ENCODE data around the gene RPS15. TPM values are rescaled to one million over a fixed set of nuclear protein-coding genes. Genes with fewer than 3 reads are reported as not detected.

Gene RPS15
- total and polyA plus RNA-seq, 2 of the 13 experiments (the other 11 are each of a cell fraction or from before 2014, with no cell fraction given): 695 to 1,411 TPM

- Histone ChIP-seq H3K79me2 (ENCODE audit: insufficient read depth, low read length) (no peaks in the 10 kb centered on the region), H3K4me1 (ENCODE audit: insufficient read depth, low read length) (peaks cover 25% of the 10 kb centered on the region), H3K36me3 (replicated peaks in 1 of 2; ENCODE audit: control insufficient read depth in 1 of 2, insufficient read depth in 2 of 2, low read length in 2 of 2) (no peaks in the 10 kb centered on the region; a peak in 1 of 5 replicates), H3K27me3 (ENCODE audit: control insufficient read depth in 1 of 2, insufficient read depth in 2 of 2, low read length in 2 of 2) (no peaks in the 10 kb centered on the region), H3K9me3 (ENCODE audit: low read length) (no peaks in the 10 kb centered on the region), H2AFZ (ENCODE audit: low read length) (no peak overlapping the region), H4K20me1 (ENCODE audit: insufficient read depth, low read length) (peaks cover 12% of the 10 kb centered on the region), H3K27ac (ENCODE audit: extremely low read length, insufficient read depth, low read length) (no peak overlapping the region), H3K4me3 (replicated peaks in 1 of 3; ENCODE audit: insufficient read depth in 1 of 3, low read depth in 2 of 3, low read length in 3 of 3) (peak overlapping the region; percentile 45 to 69 (median 55); a peak in 4 of 6 replicates), H3K9ac (ENCODE audit: insufficient read depth, low read depth, low read length) (peak overlapping the region; percentile 43; the same call in 1 of the 2 replicates), H3K4me2 (ENCODE audit: low read depth, low read length) (peak overlapping the region; percentile 76)
- ATAC-seq (peak; percentile 28), DNase-seq (ENCODE audit: low spot score) (no peak), FAIRE-seq (no peak)
- BruUV-seq (replicated peaks): no TSS peak
- in situ Hi-C loops (cut with HindIII; ENCODE audit: extremely low pct_ligation_motif_present, low pct_unique_long_range_greater_than_20kb): no loop called here
- WGBS (ENCODE audit: low lambda C conversion rate): no CpG with 5 or more reads among the region's 117 CpGs
- ChIA-PET POLR2A (interaction anchor here (0.7 to 3.6 kb wide), 5 partner anchors 14 to 201 kb away, joined by 3 to 19 read pairs (median 3); partner anchors contain the start of genes CIRBP, PCSK4 and REEP6), CTCF (ENCODE audit: low intra/inter-chr PET ratio, low total read pairs) (no interaction called here)
- intact Hi-C loops (cut with micrococcal nuclease; ENCODE audit: unreplicated experiment): no loop called here
- TF ChIP-seq SAFB2 (CRISPR knock-in tag; IDR thresholded peaks at IDR 0.05; ENCODE audit: borderline replicate concordance, low read depth): no peak
- TF ChIP-seq FOSL1 (CRISPR knock-in tag; IDR thresholded peaks at IDR 0.05; ENCODE audit: borderline replicate concordance): no peak
- no peak for TF ChIP-seq MAZ (IDR thresholded peaks at IDR 0.05; ENCODE audit: borderline replicate concordance, low read depth, low read length)
- peak; percentile 57; the same call in 1 of the 2 replicates for TF ChIP-seq MAZ (CRISPR knock-in tag; IDR thresholded peaks at IDR 0.05; ENCODE audit: low read depth)
- TF ChIP-seq SAP130 (CRISPR knock-in tag; IDR thresholded peaks at IDR 0.05; ENCODE audit: low read depth): peak; percentile 22; the same call in 1 of the 2 replicates
- no peak for TF ChIP-seq PHB2 (IDR thresholded peaks at IDR 0.05; ENCODE audit: partially characterized antibody)
- TF ChIP-seq RELA (CRISPR knock-in tag; IDR thresholded peaks at IDR 0.05): no peak
- TF ChIP-seq RBFOX2 (IDR thresholded peaks at IDR 0.05; ENCODE audit: low read depth, low read length): no peak
- peak; percentile 54; the same call in 1 of the 2 replicates for TF ChIP-seq ZNF607 (CRISPR knock-in tag; IDR thresholded peaks at IDR 0.05; ENCODE audit: borderline replicate concordance)
- TF ChIP-seq ZNF784 (CRISPR knock-in tag; IDR thresholded peaks at IDR 0.05; ENCODE audit: borderline replicate concordance): no peak
- peak; percentile 77 for TF ChIP-seq ZBTB14 (CRISPR knock-in tag; IDR thresholded peaks at IDR 0.05)
- TF ChIP-seq ZNF414 (CRISPR knock-in tag; IDR thresholded peaks at IDR 0.05): 0 out of 2 replicates have a peak, but pooled peaks have one; percentile 10
- TF ChIP-seq ZNF777 (CRISPR knock-in tag; IDR thresholded peaks at IDR 0.05): peak; percentile 92
- peak; percentile 35; the same call in 1 of the 2 replicates for TF ChIP-seq ZBTB7B (CRISPR knock-in tag; IDR thresholded peaks at IDR 0.05)
- no peak for TF ChIP-seq ARHGAP35 (CRISPR knock-in tag; IDR thresholded peaks at IDR 0.05; ENCODE audit: borderline replicate concordance)
- TF ChIP-seq ZNF225 (CRISPR knock-in tag; IDR thresholded peaks at IDR 0.05): no peak
Observed at GRCh38 chr19:1469255-1470054, 31.3 kb downstream of the RPS15 start.
